HepG2 (cell line): ENCODE measurements around the gene GIPC1. TPM values are rescaled to one million over a fixed set of nuclear protein-coding genes. Genes with fewer than 3 reads are reported as not detected.
A peak's percentile ranks its signal among the peaks of the same experiment; 100 is the strongest.

ENCODE experiments used
- ATAC-seq: fragments of 200-7000 bp; cut with Tn5 transposase; 3 replicates; pipeline ENCODE4 v1.9.1; 2020; ENCODE audit warnings: mild to moderate bottlenecking, moderate library complexity
- BruUV-seq: library from RNA; stranded (reverse); fragments of 400-500 nt; replicated peaks from 2 replicates; lab custom pipeline; 2021; lab: Mats Ljungman, UMichigan
- CTCF ChIA-PET: fragments of 300-600 bp; formaldehyde crosslinking; extraction: SDS; loops from one replicate; lab custom pipeline; 2021; ENCODE audit warnings: low total read pairs, inconsistent platforms, low intra/inter-chr PET ratio; lab: Yijun Ruan, JAX
- POLR2A ChIA-PET: fragments of 350-600 bp; sonication (Branson Sonifier 250); formaldehyde crosslinking; loops from one replicate; lab custom pipeline; 2020; ENCODE audit warnings: antibody characterized with exemption, inconsistent platforms; lab: Yijun Ruan, JAX
- DNase-seq: peaks from one replicate; pipeline ENCODE4 v3.0.0-alpha.2; 2015; ENCODE audit warnings: low spot score
- FAIRE-seq: peaks from 3 replicates; lab custom pipeline; 2011; peaks lifted over from hg19 to GRCh38; lab: Jason Lieb, UNC
- H2AFZ ChIP-seq: one replicate; pipeline ENCODE4 v1.6.1; 2011; ENCODE audit warnings: low read length, inconsistent platforms
- H3K27ac ChIP-seq: fragments of 300-600 bp; 3 replicates; pipeline ENCODE4 v1.8.0; 2011; ENCODE audit warnings: mixed run types, mild to moderate bottlenecking, mixed read lengths, low read length, inconsistent platforms; ENCODE audit not compliant: insufficient read depth; ENCODE audit errors: extremely low read length
- H3K27me3 ChIP-seq, 2 experiments: fragments of 200-600 bp in 1 of 2; 2 replicates in 1 of 2; 3 replicates in 1 of 2; pipeline versions ENCODE4 v1.6.0 to v1.8.0; 2011; ENCODE audit warnings: low read length in 2 of 2, mild to moderate bottlenecking in 2 of 2, moderate library complexity in 2 of 2, inconsistent platforms in 1 of 2; ENCODE audit not compliant: insufficient read depth in 2 of 2, control insufficient read depth in 1 of 2
- H3K36me3 ChIP-seq, 2 experiments: fragments of 200-600 bp in 1 of 2; replicated peaks in 1 of 2; 2 replicates in 1 of 2; 3 replicates in 1 of 2; pipeline versions ENCODE4 v1.5.1 to v1.8.0; 2011; ENCODE audit warnings: low read length in 2 of 2, inconsistent platforms in 1 of 2; ENCODE audit not compliant: insufficient read depth in 2 of 2, control insufficient read depth in 1 of 2
- H3K4me1 ChIP-seq: 2 replicates; pipeline ENCODE4 v1.5.1; 2012; ENCODE audit warnings: low read length, inconsistent platforms; ENCODE audit not compliant: insufficient read depth
- H3K4me2 ChIP-seq: 2 replicates; pipeline ENCODE4 v1.6.0; 2011; ENCODE audit warnings: low read depth, low read length, inconsistent platforms
- H3K4me3 ChIP-seq, 3 experiments: fragments of 200-600 bp in 1 of 3; sonication (generic), shearing (Covaris generic) in 1 of 3; replicated peaks in 1 of 3; 2 replicates each; pipeline ENCODE4 v1.5.1; 2011 to 2016; ENCODE audit warnings: low read length in 3 of 3, inconsistent platforms in 2 of 3, low read depth in 2 of 3, mild to moderate bottlenecking in 2 of 3, control low read depth in 1 of 3, mixed read lengths in 1 of 3; ENCODE audit not compliant: insufficient read depth in 1 of 3
- H3K79me2 ChIP-seq: one replicate; pipeline ENCODE4 v1.6.1; 2011; ENCODE audit warnings: low read length, inconsistent platforms; ENCODE audit not compliant: insufficient read depth
- H3K9ac ChIP-seq: 2 replicates; pipeline ENCODE4 v1.6.0; 2011; ENCODE audit warnings: mild to moderate bottlenecking, low read depth, low read length, inconsistent platforms; ENCODE audit not compliant: insufficient read depth
- H3K9me3 ChIP-seq: 2 replicates; pipeline ENCODE4 v1.5.1; 2012; ENCODE audit warnings: mild to moderate bottlenecking, low read length
- H4K20me1 ChIP-seq: 2 replicates; pipeline ENCODE4 v1.6.0; 2011; ENCODE audit warnings: inconsistent platforms, mild to moderate bottlenecking, low read length, moderate library complexity; ENCODE audit not compliant: insufficient read depth
- GRHL1 ChIP-seq: sonication (generic); formaldehyde crosslinking; conservative IDR thresholded peaks from 2 replicates; pipeline ENCODE4 v1.8.0; 2022; ENCODE audit warnings: missing genetic modification reagents
- HOXD1 ChIP-seq: sonication (generic); formaldehyde crosslinking; IDR thresholded peaks from 2 replicates; pipeline ENCODE4 v1.5.0; 2020; ENCODE audit warnings: missing genetic modification reagents
- KIAA2018 ChIP-seq: sonication (generic); formaldehyde crosslinking; IDR thresholded peaks from 2 replicates; pipeline ENCODE4 v1.5.0; 2020; ENCODE audit warnings: mild to moderate bottlenecking, missing genetic modification reagents, borderline replicate concordance
- MEIS1 ChIP-seq: sonication (generic); formaldehyde crosslinking; IDR thresholded peaks from 2 replicates; pipeline ENCODE4 v1.9.0; 2021; ENCODE audit warnings: mild to moderate bottlenecking, missing genetic modification reagents, moderate library complexity, borderline replicate concordance
- NR2C2 ChIP-seq: sonication (generic); formaldehyde crosslinking; IDR thresholded peaks from 2 replicates; pipeline ENCODE4 v1.4.0; 2020; ENCODE audit warnings: missing genetic modification reagents, mild to moderate bottlenecking, moderate library complexity, borderline replicate concordance
- PHF5A ChIP-seq: IDR thresholded peaks from one replicate; pipeline ENCODE4 v1.6.1; 2018; ENCODE audit warnings: low read depth, missing genetic modification reagents; ENCODE audit not compliant: unreplicated experiment
- PITX1 ChIP-seq: sonication (generic); formaldehyde crosslinking; IDR thresholded peaks from 2 replicates; pipeline ENCODE4 v1.5.1; 2020; ENCODE audit warnings: mild to moderate bottlenecking, missing genetic modification reagents
- RBAK ChIP-seq: sonication (generic); formaldehyde crosslinking; IDR thresholded peaks from 2 replicates; pipeline ENCODE4 v1.5.1; 2020; ENCODE audit warnings: mild to moderate bottlenecking, missing genetic modification reagents
- RCOR2 ChIP-seq: IDR thresholded peaks from 2 replicates; pipeline ENCODE4 v1.6.1; 2016; ENCODE audit warnings: missing biosample characterization, missing genetic modification reagents
- SRSF4 ChIP-seq: fragments of 200-400 bp; formaldehyde crosslinking; IDR thresholded peaks from one replicate; pipeline ENCODE4 v1.6.1; 2018; ENCODE audit warnings: mild to moderate bottlenecking, low read depth, low read length, moderate library complexity; ENCODE audit not compliant: poor library complexity, severe bottlenecking
- ZEB1 ChIP-seq: IDR thresholded peaks from 2 replicates; pipeline ENCODE4 v1.6.1; 2012; ENCODE audit warnings: mild to moderate bottlenecking, low read depth, inconsistent platforms; ENCODE audit not compliant: insufficient replicate concordance
- ZNF430 ChIP-seq: sonication (generic); formaldehyde crosslinking; IDR thresholded peaks from 2 replicates; pipeline ENCODE4 v1.9.0; 2021; ENCODE audit warnings: mild to moderate bottlenecking, missing genetic modification reagents
- ZNF432 ChIP-seq: sonication (generic); formaldehyde crosslinking; IDR thresholded peaks from 2 replicates; pipeline ENCODE4 v1.5.0; 2020; ENCODE audit warnings: missing genetic modification reagents, mild to moderate bottlenecking, borderline replicate concordance
- ZNF556 ChIP-seq: sonication (generic); formaldehyde crosslinking; IDR thresholded peaks from 2 replicates; pipeline ENCODE4 v1.4.0; 2020; ENCODE audit warnings: mild to moderate bottlenecking, missing genetic modification reagents, borderline replicate concordance
- WGBS: methylation state at CpG from one replicate; pipeline ENCODE4 v1.1.6; 2017; ENCODE audit warnings: low lambda C conversion rate; 5-methylcytosine and 5-hydroxymethylcytosine counted together
- in situ Hi-C: cut with HindIII; loops from 2 replicates; pipeline ENCODE4 v1.10.0; 2017; ENCODE audit warnings: low pct_unique_long_range_greater_than_20kb; ENCODE audit not compliant: extremely low pct_ligation_motif_present
- intact Hi-C: fragments of 100-400 bp; cut with micrococcal nuclease; formaldehyde crosslinking; loops from one replicate; pipeline ENCODE4 v1.10.0; 2022; ENCODE audit not compliant: unreplicated experiment
- polyA plus RNA-seq, 8 experiments: library from polyadenylated mRNA; depleted of rRNA in 3 of 8; stranded (reverse) in 7 of 8; unstranded in 1 of 8; fragments of >200 nt; fragmentation: Illumina TruSeq in 4 of 8; extraction: Trizol in 4 of 8; gene quantifications; 2 replicates each; pipeline versions ENCODE4 v1.2.1 to v1.2.3, GENCODE V29; 2011 to 2016; ENCODE audit warnings: low read depth in 4 of 8, missing spikeins in 1 of 8, mixed read lengths in 1 of 8; ENCODE audit not compliant: insufficient read depth in 1 of 8
- total RNA-seq, 5 experiments: library from RNA; depleted of rRNA; stranded (reverse); fragments of >200 nt; fragmentation: Illumina TruSeq; extraction: Trizol; gene quantifications; 2 replicates each; pipeline ENCODE4 v1.2.3, GENCODE V29; 2016; ENCODE audit warnings: low read depth in 1 of 5

Gene GIPC1
- total and polyA plus RNA-seq, 2 of the 13 experiments (the other 11 are each of a cell fraction or from before 2014, with no cell fraction given), result 27.1 to 48.1 TPM

- ChIA-PET CTCF (no interaction called here), POLR2A (interaction anchor here (1.1 to 5.8 kb wide), 12 partner anchors 8 to 172 kb away, joined by 3 to 123 read pairs (median 14); partner anchors contain the start of genes GIPC1, NDUFB7, PKN1 and TECR)
- Histone ChIP-seq H3K79me2 (peaks cover 39% of the 10 kb centered on the region), H2AFZ (no peak overlapping the region), H3K4me3 (peak overlapping the region; percentile 91 to 98 (median 92)), H3K9ac (peak overlapping the region; percentile 98), H4K20me1 (peaks cover 35% of the 10 kb centered on the region), H3K27me3 (no peaks in the 10 kb centered on the region; a peak in 1 of 5 replicates), H3K36me3 (peaks cover 9 to 26% of the 10 kb centered on the region in 2 experiments), H3K9me3 (no peaks in the 10 kb centered on the region), H3K4me2 (peak overlapping the region; percentile 96), H3K4me1 (peaks cover 79% of the 10 kb centered on the region), H3K27ac (peak overlapping the region; percentile 91)
- ATAC-seq (no peak), FAIRE-seq (no peak), DNase-seq (no peak)
- in situ Hi-C loops, result no loop called here
- no TSS peak for BruUV-seq
- 3% methylated on average over 8 of the region's 32 CpGs for WGBS
- intact Hi-C loops, result no loop called here
- TF ChIP-seq KIAA2018 (0 out of 2 replicates have a peak, but pooled peaks have one; percentile 8), ZNF430 (no peak), ZNF556 (CRISPR knock-in tag) (no peak), SRSF4 (no peak), RBAK (CRISPR knock-in tag) (no peak), ZNF432 (CRISPR knock-in tag) (no peak), MEIS1 (CRISPR knock-in tag) (no peak), RCOR2 (CRISPR knock-in tag) (no peak), HOXD1 (CRISPR knock-in tag) (0 out of 2 replicates have a peak, but pooled peaks have one; percentile 4), ZEB1 (no peak), PHF5A (CRISPR knock-in tag) (no peak), GRHL1 (CRISPR knock-in tag) (no peak), NR2C2 (CRISPR knock-in tag) (no peak), PITX1 (CRISPR knock-in tag) (no peak)
Observed at GRCh38 chr19:14517446-14517839, 21.5 kb upstream of the GIPC1 start.
